Chondrocyte (in vitro differentiated cells): ENCODE measurements around the gene PDPR. TPM values are rescaled to one million over a fixed set of nuclear protein-coding genes. Genes with fewer than 3 reads are reported as not detected.
A peak's percentile ranks its signal among the peaks of the same experiment; 100 is the strongest.
"Not testable (repeated sequence)": the region's sequence is repeated elsewhere in the genome, so short reads cannot be mapped to it uniquely, and the experiment has no call there.

Experiments
- DNase-seq: peaks from one replicate; pipeline ENCODE4 v3.0.0; 2021; ENCODE audit warnings: mixed read lengths, low spot score
- H3K27ac Mint-ChIP-seq: one replicate; pipeline ENCODE4 v1.8.0; 2021; ENCODE audit warnings: mild to moderate bottlenecking, moderate library complexity, mixed read lengths; ENCODE audit not compliant: unreplicated experiment
- H3K27me3 Mint-ChIP-seq: 2 replicates; pipeline ENCODE4 v1.8.0; 2021; ENCODE audit warnings: low read depth, mixed read lengths
- H3K36me3 Mint-ChIP-seq: 2 replicates; pipeline ENCODE4 v1.8.0; 2021; ENCODE audit warnings: low read depth, mixed read lengths
- H3K4me1 Mint-ChIP-seq: 2 replicates; pipeline ENCODE4 v1.8.0; 2021; ENCODE audit warnings: low read depth, mild to moderate bottlenecking, mixed read lengths
- H3K4me3 Mint-ChIP-seq: one replicate; pipeline ENCODE4 v1.8.0; 2021; ENCODE audit warnings: mild to moderate bottlenecking, moderate library complexity, mixed read lengths; ENCODE audit not compliant: unreplicated experiment
- H3K9me3 Mint-ChIP-seq: 2 replicates; pipeline ENCODE4 v1.8.0; 2021; ENCODE audit warnings: low read depth, mixed read lengths
- CTCF ChIP-seq: fragments of 200-600 bp; sonication (generic); IDR thresholded peaks from 2 replicates; pipeline ENCODE4 v1.5.0; 2021; ENCODE audit warnings: antibody characterized with exemption, mild to moderate bottlenecking, moderate library complexity
- total RNA-seq: library from RNA; stranded (reverse); gene quantifications from 3 replicates; pipeline ENCODE4 v1.2.1, GENCODE V29; 2021

PDPR gene
- total RNA-seq, 1 donor from 2014 or later, result 22.8 TPM

- TF ChIP-seq CTCF, result no peak
- Mint-ChIP-seq H3K27ac (no peak overlapping the region), H3K4me1 (peaks cover 7% of the 10 kb centered on the region), H3K27me3 (no peaks in the 10 kb centered on the region), H3K4me3 (no peak overlapping the region), H3K9me3 (no peaks in the 10 kb centered on the region), H3K36me3 (peaks cover 12% of the 10 kb centered on the region)
- DNase-seq, result no peak
These were observed 47.9 kb downstream of the PDPR start for GRCh38 chr16:70162041-70162451.

- H3K27ac Mint-ChIP-seq, result no peak overlapping the region
These were observed 49.5 kb downstream of the PDPR start for GRCh38 chr16:70163596-70163995.

GRCh38 chr16:70166688-70167087, 52.6 kb downstream of the PDPR start:
- not testable (repeated sequence) for H3K9me3 Mint-ChIP-seq, H3K4me1 Mint-ChIP-seq, H3K4me3 Mint-ChIP-seq, H3K27me3 Mint-ChIP-seq, H3K27ac Mint-ChIP-seq, H3K36me3 Mint-ChIP-seq
- peak; percentile 37 for DNase-seq

More at GRCh38 chr16:70163596-70163995, 49.5 kb downstream of the PDPR start:
- Mint-ChIP-seq H3K4me1 (peaks cover 7% of the 10 kb centered on the region), H3K9me3 (no peaks in the 10 kb centered on the region), H3K4me3 (no peak overlapping the region), H3K36me3 (peaks cover 3% of the 10 kb centered on the region), H3K27me3 (no peaks in the 10 kb centered on the region)
- TF ChIP-seq CTCF, result no peak
- peak; percentile 80 for DNase-seq

DNA sequence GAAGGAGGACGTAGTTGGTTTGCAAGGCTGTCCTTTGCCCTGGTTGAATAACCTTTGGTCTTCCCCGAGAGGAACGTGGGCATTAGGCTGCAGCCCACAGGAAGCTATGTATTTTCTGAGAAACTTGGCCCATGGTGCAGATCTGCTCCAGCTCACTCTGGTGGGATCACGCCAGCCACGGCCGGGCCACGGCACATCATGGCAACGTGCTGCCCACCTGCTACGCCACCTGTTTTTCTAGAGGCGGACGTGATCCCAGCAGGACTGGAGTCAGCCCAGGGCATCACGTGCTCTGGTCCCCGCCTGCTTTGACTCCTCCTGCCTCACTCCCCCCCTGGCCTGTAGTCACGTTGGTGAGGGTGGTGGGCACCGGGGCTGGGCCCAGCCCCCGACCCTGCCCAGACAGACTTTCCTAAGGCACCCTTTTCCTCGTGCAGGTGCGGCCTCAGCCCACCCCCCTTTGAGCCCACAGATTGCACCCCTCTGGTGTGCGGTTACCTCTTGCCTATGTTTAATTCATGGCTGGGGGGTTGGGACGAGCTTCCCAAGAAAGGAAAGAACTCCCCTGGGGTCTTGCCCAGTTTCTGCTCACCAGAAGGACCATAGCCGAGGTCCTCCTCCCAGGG, 59.2 kb downstream of the PDPR start, which contains the start of gene CLEC18C:
CLEC18C (plus strand) TSS at position 576 of the 626 bp plus-strand sequence. CDS start 492 bp downstream, outside the sequence.
- not testable (repeated sequence) for H3K27ac Mint-ChIP-seq, H3K36me3 Mint-ChIP-seq, H3K4me3 Mint-ChIP-seq

GRCh38 chr16:70173916-70174315, 59.8 kb downstream of the PDPR start:
- H3K36me3 Mint-ChIP-seq, H3K4me3 Mint-ChIP-seq, H3K27ac Mint-ChIP-seq, H3K27me3 Mint-ChIP-seq, DNase-seq, H3K4me1 Mint-ChIP-seq, H3K9me3 Mint-ChIP-seq: not testable (repeated sequence)

More for the DNA sequence above, 59.2 kb downstream of the PDPR start, which contains the start of gene CLEC18C:
- DNase-seq, H3K9me3 Mint-ChIP-seq, H3K4me1 Mint-ChIP-seq, H3K27me3 Mint-ChIP-seq: not testable (repeated sequence)

DNA sequence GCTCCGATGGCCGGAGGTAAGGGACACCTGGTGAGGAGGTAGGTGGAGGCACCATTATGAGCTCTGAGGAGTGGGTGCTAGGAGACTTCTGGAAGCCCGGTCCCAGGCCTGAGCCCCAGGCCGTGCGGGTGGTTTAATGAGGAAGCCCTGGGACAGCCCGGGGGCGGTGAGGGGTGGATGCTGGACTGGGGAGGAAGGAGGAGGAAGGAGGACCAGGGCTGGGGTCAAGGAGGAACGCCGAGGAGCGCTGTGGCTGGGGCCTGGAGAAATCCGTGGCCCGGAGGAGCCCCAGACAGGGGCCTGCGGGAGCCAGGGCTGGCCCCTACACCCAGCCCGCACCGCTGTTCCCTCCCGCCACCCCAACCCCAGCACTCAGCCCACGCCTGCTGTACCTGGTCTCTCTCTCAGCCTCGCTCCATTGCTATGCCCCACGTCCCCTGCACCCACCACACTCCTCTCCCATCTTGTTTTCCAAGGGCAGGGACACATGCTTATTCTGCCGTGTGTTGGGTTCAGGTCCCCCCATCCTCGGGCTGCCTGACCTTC, 60.3 kb downstream of the PDPR start:
- H3K4me1 Mint-ChIP-seq, H3K27me3 Mint-ChIP-seq, H3K36me3 Mint-ChIP-seq, H3K9me3 Mint-ChIP-seq, H3K27ac Mint-ChIP-seq, H3K4me3 Mint-ChIP-seq, DNase-seq: not testable (repeated sequence)

- not testable (repeated sequence) for H3K4me1 Mint-ChIP-seq, H3K9me3 Mint-ChIP-seq, DNase-seq, H3K27me3 Mint-ChIP-seq, H3K36me3 Mint-ChIP-seq, H3K27ac Mint-ChIP-seq
- H3K4me3 Mint-ChIP-seq, result peak overlapping the region; percentile 22
These were observed 73.9 kb downstream of the PDPR start for GRCh38 chr16:70187858-70188607.

DNA sequence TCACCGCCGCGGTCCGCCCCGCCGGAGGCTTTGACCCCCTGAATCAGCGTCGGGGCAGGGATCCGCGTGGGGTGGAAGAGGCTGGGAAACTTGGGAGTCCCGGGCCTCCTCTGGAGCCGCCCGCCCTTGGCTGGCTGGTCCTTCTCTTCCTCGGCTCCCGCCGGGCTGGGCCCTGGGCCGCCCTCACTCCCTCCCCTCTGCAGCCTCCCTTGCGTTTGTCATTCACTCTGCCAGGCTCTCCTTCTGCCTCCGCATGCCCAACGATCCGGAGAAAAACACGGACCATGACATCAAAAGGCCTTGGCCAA, 74.4 kb downstream of the PDPR start:
- DNase-seq, H3K4me3 Mint-ChIP-seq, H3K4me1 Mint-ChIP-seq, H3K9me3 Mint-ChIP-seq, H3K27ac Mint-ChIP-seq, H3K27me3 Mint-ChIP-seq, H3K36me3 Mint-ChIP-seq: not testable (repeated sequence)

DNA sequence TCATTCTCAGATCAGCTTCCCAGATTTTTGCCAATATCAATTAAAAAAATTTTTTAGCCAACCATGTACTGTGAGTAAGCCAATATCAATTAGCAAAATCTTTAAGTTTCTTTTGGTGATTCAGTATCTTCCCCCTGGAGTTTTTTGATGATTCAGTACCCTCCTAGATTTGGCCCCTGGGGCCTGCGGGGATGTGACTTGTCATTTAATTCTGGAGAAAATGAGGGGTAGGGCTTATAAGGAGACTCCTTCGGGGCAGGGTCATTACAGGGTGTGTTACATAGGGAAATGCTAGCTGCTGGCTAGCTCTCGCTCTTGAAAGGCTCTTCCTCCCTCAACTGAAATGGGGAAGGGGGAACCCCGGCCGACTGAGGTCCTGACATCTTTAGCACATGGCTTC, 76.4 kb downstream of the PDPR start:
- not testable (repeated sequence) for H3K4me1 Mint-ChIP-seq, DNase-seq, H3K36me3 Mint-ChIP-seq, H3K4me3 Mint-ChIP-seq, H3K27ac Mint-ChIP-seq, H3K27me3 Mint-ChIP-seq, H3K9me3 Mint-ChIP-seq

DNA sequence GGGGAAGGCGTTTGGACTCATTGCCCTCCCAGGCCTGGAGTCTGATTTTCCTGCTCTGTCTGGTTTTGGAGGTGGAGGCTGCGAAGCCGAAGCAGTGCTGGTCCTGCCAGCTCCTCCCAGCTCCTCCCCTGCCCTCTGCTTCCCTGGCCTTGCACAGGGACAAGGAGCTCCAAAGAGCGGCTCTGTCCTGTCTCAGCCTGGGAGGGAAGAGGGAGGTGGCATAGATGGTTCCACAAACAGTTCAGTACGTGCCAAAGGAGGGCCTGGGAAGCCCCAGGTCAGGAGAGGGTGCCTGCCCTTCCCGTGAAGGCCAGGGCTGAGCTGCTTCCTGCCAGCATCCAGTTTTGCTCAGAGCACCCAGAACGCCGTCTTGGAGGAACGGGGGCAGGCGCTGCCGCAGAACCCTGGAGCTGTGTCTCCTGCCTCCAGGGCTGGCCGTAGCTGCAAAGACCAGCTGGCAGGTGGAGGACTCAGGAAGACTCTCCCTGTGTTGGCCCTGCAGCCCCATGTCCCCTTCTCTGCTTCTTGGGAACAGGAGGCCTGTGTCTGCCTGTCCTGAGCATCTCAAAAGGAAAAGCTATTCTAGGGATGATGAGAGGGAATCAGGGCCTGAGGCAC, 82.7 kb downstream of the PDPR start:
- not testable (repeated sequence) for H3K27ac Mint-ChIP-seq, H3K27me3 Mint-ChIP-seq, H3K9me3 Mint-ChIP-seq, H3K36me3 Mint-ChIP-seq, H3K4me1 Mint-ChIP-seq, H3K4me3 Mint-ChIP-seq, DNase-seq
